Measurements from ENCODE around the gene ACOT6.
A peak's percentile ranks its signal among the peaks of the same experiment; 100 is the strongest.
"Not testable (repeated sequence)": the region's sequence is repeated elsewhere in the genome, so short reads cannot be mapped to it uniquely, and the experiment has no call there.

ACOT6 gene

DNA sequence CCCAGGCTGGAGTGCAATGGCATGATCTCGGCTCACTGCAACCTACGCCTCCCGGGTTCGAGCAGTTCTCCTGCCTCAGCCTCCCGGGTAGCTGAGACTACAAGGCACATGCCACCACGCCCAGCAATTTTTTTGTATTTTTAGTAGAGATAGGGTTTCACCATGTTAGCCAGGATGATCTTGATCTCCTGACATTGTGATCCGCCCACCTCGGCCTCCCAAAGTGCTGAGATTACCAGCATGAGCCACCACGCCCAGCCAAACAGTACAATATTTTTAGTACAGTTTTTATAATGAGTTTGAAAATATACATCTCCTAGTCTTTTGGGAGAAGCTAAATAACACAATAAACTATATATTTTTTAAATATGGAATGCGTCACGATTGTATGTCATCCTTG, 46.9 kb downstream of the ACOT6 start:
- not testable (repeated sequence) for DNase-seq

DNA sequence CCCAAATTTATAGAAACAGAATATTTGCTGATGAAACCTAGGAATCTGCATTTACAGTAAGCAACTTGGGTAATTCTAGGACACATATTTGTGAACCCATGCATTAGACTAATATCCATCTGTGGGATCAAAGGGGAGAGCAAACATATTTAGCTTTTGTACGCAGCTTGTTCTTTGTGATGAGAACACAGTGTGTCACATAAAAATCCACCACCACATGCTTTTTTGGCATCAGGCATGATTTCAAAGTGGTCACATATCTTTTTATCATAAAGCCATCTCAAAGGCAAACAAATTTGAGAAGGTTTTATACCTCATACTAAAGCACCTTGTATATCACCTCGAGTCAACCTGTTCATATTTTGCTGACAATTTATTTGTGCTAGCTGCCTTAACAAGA, 48.2 kb downstream of the ACOT6 start:
- no peak for DNase-seq

DNA sequence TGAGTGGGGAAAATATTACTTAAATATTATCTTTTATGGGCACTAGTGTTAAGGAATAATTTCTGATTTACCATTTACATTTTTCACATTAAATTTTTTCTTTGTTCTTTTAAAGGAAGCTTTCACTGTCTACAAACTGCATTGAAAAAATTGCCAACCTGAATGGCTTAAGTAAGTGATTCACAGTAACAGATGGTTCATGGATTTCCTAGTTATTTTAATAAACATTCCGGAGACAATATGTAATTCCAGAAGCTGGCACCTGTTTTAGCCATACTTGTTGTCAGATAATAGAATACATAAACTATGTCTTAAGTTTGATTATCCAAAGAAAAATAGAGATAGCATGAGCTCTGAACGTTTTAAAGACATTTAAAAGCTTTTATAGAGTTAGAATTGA, 49.6 kb downstream of the ACOT6 start:
- no peak for DNase-seq

DNA sequence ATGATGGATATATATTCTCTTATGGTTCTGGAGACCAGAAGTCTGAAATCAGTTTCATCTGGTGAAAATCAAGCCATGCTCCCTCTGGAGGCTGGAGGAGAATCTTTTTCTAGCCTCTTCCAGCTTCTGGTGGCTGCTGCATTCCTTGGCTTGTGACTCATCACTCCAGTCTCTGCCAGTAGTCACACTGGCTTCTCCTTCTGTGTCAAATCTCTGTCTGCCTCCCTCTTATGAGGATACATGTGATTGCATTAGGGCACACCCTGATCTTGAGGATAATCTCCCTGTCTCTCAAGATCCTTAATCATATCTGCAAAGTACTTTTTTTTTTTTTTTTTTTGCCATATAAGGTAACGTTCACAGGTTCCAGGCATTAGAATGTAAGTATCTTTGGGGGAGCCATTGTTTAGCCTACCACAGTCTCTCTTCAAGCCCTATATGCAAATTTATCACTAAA, 50.2 kb downstream of the ACOT6 start:
- peak; percentile 89 for DNase-seq

DNA sequence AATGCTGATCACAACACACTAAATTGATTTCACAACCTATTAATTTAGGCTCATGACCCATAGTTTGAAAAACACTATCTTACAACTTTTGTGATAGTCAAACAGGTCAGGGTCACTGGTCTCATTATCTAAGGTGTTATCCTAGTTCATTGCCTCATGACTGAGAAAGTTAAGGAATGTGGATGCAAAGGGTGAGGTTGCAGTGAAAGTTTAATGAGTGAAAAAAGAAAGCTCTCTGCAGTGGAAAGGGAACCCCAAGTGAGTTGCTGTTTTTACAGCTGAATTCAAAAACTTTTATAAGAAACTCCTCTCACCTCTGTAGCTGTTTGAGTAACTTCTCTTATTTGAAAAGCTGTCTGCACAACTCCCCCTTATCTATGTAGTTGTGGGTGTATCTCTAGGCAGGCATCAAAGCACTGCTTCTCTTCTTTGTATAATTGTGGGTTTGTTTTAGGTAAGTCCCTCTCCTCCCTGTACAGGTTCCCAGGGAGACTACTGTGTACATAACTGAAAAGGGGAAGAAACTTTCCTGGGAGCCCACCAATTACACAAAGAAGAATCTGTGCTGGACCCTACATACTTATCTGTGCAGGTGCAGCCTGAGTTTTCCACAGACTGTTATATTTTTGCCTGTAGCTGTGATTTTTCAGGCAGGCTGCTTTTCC, 51.4 kb downstream of the ACOT6 start:
- DNase-seq = no peak

DNA sequence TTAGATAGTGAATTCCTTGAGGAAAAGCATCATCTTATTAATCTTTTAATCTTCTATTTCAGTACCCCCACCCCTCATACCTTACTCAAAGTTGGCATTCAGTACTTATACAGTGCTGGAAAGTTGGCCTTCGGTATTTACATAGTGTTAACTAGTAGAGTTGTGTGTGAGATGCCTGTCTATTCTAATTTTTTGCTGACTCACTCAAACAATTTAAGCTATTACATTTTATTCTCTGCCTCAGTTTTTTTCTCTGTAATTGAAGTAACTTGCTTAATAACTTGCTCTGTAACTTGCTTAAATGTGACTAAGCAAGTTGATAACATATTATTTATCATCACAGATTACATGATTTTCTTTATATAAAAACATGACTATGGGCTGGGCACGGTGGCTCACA, 52.8 kb downstream of the ACOT6 start:
- DNase-seq = no peak

DNA sequence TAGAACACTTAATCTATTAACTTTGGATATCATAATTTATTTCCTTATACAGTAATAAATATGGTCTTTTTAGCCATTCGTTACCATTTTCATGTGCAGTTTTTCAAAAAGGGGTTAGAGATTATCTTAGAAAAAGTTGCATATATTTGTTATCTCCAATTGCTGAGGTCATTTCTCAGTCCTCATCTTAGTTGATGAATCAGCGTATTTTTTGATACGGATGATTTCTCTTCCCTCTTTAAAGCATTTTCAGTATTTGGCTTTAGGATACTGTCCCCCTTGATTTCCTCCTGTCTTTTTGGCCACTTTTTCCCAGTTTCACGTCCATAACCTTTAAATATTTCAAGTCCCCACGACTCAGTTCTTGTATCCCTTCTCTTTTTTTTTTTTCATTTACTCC, 54.3 kb downstream of the ACOT6 start:
- DNase-seq = no peak

DNA sequence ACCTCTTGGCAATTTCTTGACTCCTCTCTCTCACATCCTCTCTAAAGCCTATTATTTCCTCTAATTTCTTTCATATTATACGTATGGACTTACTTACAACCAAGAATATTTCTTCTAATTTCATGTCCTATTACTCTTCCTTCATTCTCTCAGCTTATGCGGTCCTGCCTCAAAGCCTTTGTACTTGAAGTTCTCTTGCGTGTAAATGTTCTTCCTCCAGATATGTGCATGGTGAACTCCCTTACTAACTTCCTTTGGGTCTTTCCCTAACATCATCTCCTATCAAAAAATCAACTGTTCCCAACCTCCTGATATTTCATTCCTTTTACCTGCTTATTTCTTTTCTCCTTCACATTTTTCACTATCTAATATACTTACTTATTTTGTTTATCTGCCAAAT, 55.5 kb downstream of the ACOT6 start:
- DNase-seq = no peak
